Large intestine (tissue), 1 donor: ENCODE data around the gene MMP25. TPM values are rescaled to one million over a fixed set of nuclear protein-coding genes. Genes with fewer than 3 reads are reported as not detected.

Experiments used
- polyA plus RNA-seq: library from polyadenylated mRNA; unstranded; fragments of 120-200 nt; gene quantifications from one replicate; pipeline ENCODE4 v1.2.1, GENCODE V29; 2013

MMP25 gene
- polyA plus RNA-seq, 1 donor: 4.3 TPM

Other genes starting within 250 kb of the MMP25 start
- gene PRSS41, start 248.1 kb upstream of the MMP25 start, polyA plus RNA-seq: not detected
- 0.49 TPM for gene PRSS21, start 229.3 kb upstream of the MMP25 start, polyA plus RNA-seq
- gene ZG16B, start 216.3 kb upstream of the MMP25 start, polyA plus RNA-seq: 4.3 TPM
- gene PRSS22, start 188.4 kb upstream of the MMP25 start, polyA plus RNA-seq: 0.63 TPM
- gene FLYWCH2, start 163.3 kb upstream of the MMP25 start, polyA plus RNA-seq: 9.4 TPM
- 22.0 TPM for gene FLYWCH1, start 134.6 kb upstream of the MMP25 start, polyA plus RNA-seq
- gene KREMEN2, start 82.3 kb upstream of the MMP25 start, polyA plus RNA-seq: 0.66 TPM
- gene PAQR4, start 77.2 kb upstream of the MMP25 start, polyA plus RNA-seq: 16.4 TPM
- gene PKMYT1, start 66.1 kb upstream of the MMP25 start, polyA plus RNA-seq: 11.0 TPM
- 5.2 TPM for gene CLDN9, start 33.6 kb upstream of the MMP25 start, polyA plus RNA-seq
- 26.0 TPM for gene CLDN6, start 28.4 kb upstream of the MMP25 start, polyA plus RNA-seq
- 48.4 TPM for gene TNFRSF12A, start 26.2 kb upstream of the MMP25 start, polyA plus RNA-seq
- 57.8 TPM for gene HCFC1R1, start 22.6 kb upstream of the MMP25 start, polyA plus RNA-seq
- 46.7 TPM for gene THOC6, start 22.5 kb upstream of the MMP25 start, polyA plus RNA-seq
- 14.0 TPM for gene BICDL2, start 9.6 kb upstream of the MMP25 start, polyA plus RNA-seq
- 174 TPM for gene IL32, start 19.1 kb downstream of the MMP25 start, polyA plus RNA-seq
- gene ZSCAN10, start 52.7 kb downstream of the MMP25 start, polyA plus RNA-seq: 0.66 TPM
- 12.8 TPM for gene ZNF205, start 66.0 kb downstream of the MMP25 start, polyA plus RNA-seq
- gene ZNF213, start 88.5 kb downstream of the MMP25 start, polyA plus RNA-seq: 11.6 TPM
- not detected for gene OR1F1, start 141.6 kb downstream of the MMP25 start, polyA plus RNA-seq
- 10.8 TPM for gene ZNF200, start 188.6 kb downstream of the MMP25 start, polyA plus RNA-seq
- 0.45 TPM for gene MEFV, start 210.1 kb downstream of the MMP25 start, polyA plus RNA-seq
- gene ZNF263, start 236.9 kb downstream of the MMP25 start, polyA plus RNA-seq: 42.8 TPM